ENCODE results near the gene KAT6B.
A peak's percentile ranks its signal among the peaks of the same experiment; 100 is the strongest.

Gene KAT6B

GRCh38 chr10:75062506-75063299 is 236.3 kb downstream of the KAT6B start:
- no peak for DNase-seq

GRCh38 chr10:75063461-75064230 is 237.2 kb downstream of the KAT6B start:
- DNase-seq = no peak

- no peak for DNase-seq
Observed at GRCh38 chr10:75065076-75065475, 238.7 kb downstream of the KAT6B start.

- no peak for DNase-seq
Observed at GRCh38 chr10:75066271-75066670, 239.9 kb downstream of the KAT6B start.

GRCh38 chr10:75067272-75067671 is 240.9 kb downstream of the KAT6B start:
- DNase-seq = no peak

GRCh38 chr10:75068523-75068922 is 242.1 kb downstream of the KAT6B start:
- no peak for DNase-seq

GRCh38 chr10:75070476-75070875 is 244.1 kb downstream of the KAT6B start:
- no peak for DNase-seq

GRCh38 chr10:75070961-75071428 is 244.6 kb downstream of the KAT6B start:
- DNase-seq = no peak

GRCh38 chr10:75071756-75072155 is 245.4 kb downstream of the KAT6B start:
- DNase-seq = peak in 5 of 58 donors; percentile 2 to 31 (median 17)

- DNase-seq = no peak
Observed at GRCh38 chr10:75072727-75073126, 246.3 kb downstream of the KAT6B start.

- no peak for DNase-seq
Observed at GRCh38 chr10:75073442-75073841, 247.0 kb downstream of the KAT6B start.

- DNase-seq = no peak
Observed at GRCh38 chr10:75074711-75075445, 248.5 kb downstream of the KAT6B start.

GRCh38 chr10:75076348-75076747 is 249.9 kb downstream of the KAT6B start:
- no peak for DNase-seq

GRCh38 chr10:75079436-75080083 is 253.2 kb downstream of the KAT6B start:
- DNase-seq = no peak

- DNase-seq = no peak
Observed at GRCh38 chr10:75080554-75080953, 254.2 kb downstream of the KAT6B start.

- DNase-seq = no peak
Observed at GRCh38 chr10:75081379-75081778, 255.0 kb downstream of the KAT6B start.

Measured in anterior cingulate cortex (tissue), 58 donors.